HepG2 (cell line): ENCODE measurements around the gene HSPA1L. TPM values are rescaled to one million over a fixed set of nuclear protein-coding genes. Genes with fewer than 3 reads are reported as not detected.

ENCODE experiments used
- ESRRA ChIP-seq: sonication (generic); formaldehyde crosslinking; IDR thresholded peaks from 2 replicates; pipeline ENCODE4 v1.5.1; 2020; ENCODE audit warnings: mild to moderate bottlenecking, low read depth, missing genetic modification reagents
- FOXA3 ChIP-seq: IDR thresholded peaks from 2 replicates; pipeline ENCODE4 v1.6.1; 2016; ENCODE audit warnings: missing genetic modification reagents, missing compliant biosample characterization
- FOXK1 ChIP-seq: sonication (generic); formaldehyde crosslinking; IDR thresholded peaks from 2 replicates; pipeline ENCODE4 v1.4.0; 2020; ENCODE audit warnings: low read depth, missing genetic modification reagents, borderline replicate concordance
- FOXO4 ChIP-seq: sonication (generic); formaldehyde crosslinking; conservative IDR thresholded peaks from 2 replicates; pipeline ENCODE4 v1.8.1; 2023; ENCODE audit warnings: missing genetic modification reagents
- GABPA ChIP-seq, 2 experiments: IDR thresholded peaks; 2 replicates each; pipeline ENCODE4 v1.6.1; 2011 to 2016; ENCODE audit warnings: low read depth in 2 of 2, low read length in 1 of 2, missing biosample characterization in 1 of 2, missing genetic modification characterization in 1 of 2
- HMG20A ChIP-seq: IDR thresholded peaks from 2 replicates; pipeline ENCODE4 v1.6.1; 2016; ENCODE audit warnings: borderline replicate concordance
- NAIF1 ChIP-seq: sonication (generic); formaldehyde crosslinking; IDR thresholded peaks from 2 replicates; pipeline ENCODE4 v1.5.0; 2020; ENCODE audit warnings: mild to moderate bottlenecking, missing genetic modification reagents, borderline replicate concordance
- NCOA2 ChIP-seq: sonication (generic); formaldehyde crosslinking; IDR thresholded peaks from 2 replicates; pipeline ENCODE4 v1.8.0; 2022; ENCODE audit warnings: inconsistent platforms
- SATB2 ChIP-seq: sonication (generic); formaldehyde crosslinking; IDR thresholded peaks from 2 replicates; pipeline ENCODE4 v1.5.0; 2020; ENCODE audit warnings: missing genetic modification reagents
- SOX6 ChIP-seq, 2 experiments: fragments of 450-650 bp in 1 of 2; sonication (generic) in 1 of 2; formaldehyde crosslinking in 1 of 2; IDR thresholded peaks; 2 replicates each; pipeline versions ENCODE4 v1.4.0 to v1.6.1; 2017 to 2020; ENCODE audit warnings: antibody characterized with exemption in 1 of 2, mild to moderate bottlenecking in 1 of 2, missing genetic modification reagents in 1 of 2
- TEAD3 ChIP-seq: optimal IDR thresholded peaks from 2 replicates; pipeline ENCODE3; 2016; ENCODE audit warnings: borderline replicate concordance
- THAP8 ChIP-seq: sonication (generic); formaldehyde crosslinking; IDR thresholded peaks from 2 replicates; pipeline ENCODE4 v1.5.1; 2020; ENCODE audit warnings: missing genetic modification reagents, mild to moderate bottlenecking, borderline replicate concordance
- ZBTB38 ChIP-seq: sonication (generic); formaldehyde crosslinking; IDR thresholded peaks from 2 replicates; pipeline ENCODE4 v1.5.1; 2020; ENCODE audit warnings: mild to moderate bottlenecking, missing genetic modification reagents
- ZFX ChIP-seq: sonication (generic); formaldehyde crosslinking; IDR thresholded peaks from 2 replicates; pipeline ENCODE4 v1.4.0; 2020; ENCODE audit warnings: mild to moderate bottlenecking, low read depth, missing genetic modification reagents, moderate library complexity
- ZNF292 ChIP-seq: sonication (generic); formaldehyde crosslinking; IDR thresholded peaks from 2 replicates; pipeline ENCODE4 v1.8.1; 2022; ENCODE audit warnings: mild to moderate bottlenecking, low read depth, missing genetic modification reagents, borderline replicate concordance
- ZNF572 ChIP-seq: sonication (generic); formaldehyde crosslinking; IDR thresholded peaks from 2 replicates; pipeline ENCODE4 v1.5.1; 2020; ENCODE audit warnings: mild to moderate bottlenecking, missing genetic modification reagents
- ZNF616 ChIP-seq: sonication (generic); formaldehyde crosslinking; IDR thresholded peaks from 2 replicates; pipeline ENCODE4 v1.5.0; 2020; ENCODE audit warnings: low read depth, mild to moderate bottlenecking, missing genetic modification reagents
- polyA plus RNA-seq, 8 experiments: library from polyadenylated mRNA; depleted of rRNA in 3 of 8; stranded (reverse) in 7 of 8; unstranded in 1 of 8; fragments of >200 nt; fragmentation: Illumina TruSeq in 4 of 8; extraction: Trizol in 4 of 8; gene quantifications; 2 replicates each; pipeline versions ENCODE4 v1.2.1 to v1.2.3, GENCODE V29; 2011 to 2016; ENCODE audit warnings: low read depth in 4 of 8, missing spikeins in 1 of 8, mixed read lengths in 1 of 8; ENCODE audit not compliant: insufficient read depth in 1 of 8
- total RNA-seq, 5 experiments: library from RNA; depleted of rRNA; stranded (reverse); fragments of >200 nt; fragmentation: Illumina TruSeq; extraction: Trizol; gene quantifications; 2 replicates each; pipeline ENCODE4 v1.2.3, GENCODE V29; 2016; ENCODE audit warnings: low read depth in 1 of 5
- TF ChIP-seq, protein P1 (sequence below): sonication (generic); formaldehyde crosslinking; IDR thresholded peaks from 2 replicates; pipeline ENCODE4 v1.5.0; 2020; ENCODE audit warnings: mild to moderate bottlenecking, missing genetic modification reagents, borderline replicate concordance

Gene HSPA1L
- total and polyA plus RNA-seq, 2 of the 13 experiments (the other 11 are each of a cell fraction or from before 2014, with no cell fraction given): 0.55 to 1.0 TPM

DNA sequence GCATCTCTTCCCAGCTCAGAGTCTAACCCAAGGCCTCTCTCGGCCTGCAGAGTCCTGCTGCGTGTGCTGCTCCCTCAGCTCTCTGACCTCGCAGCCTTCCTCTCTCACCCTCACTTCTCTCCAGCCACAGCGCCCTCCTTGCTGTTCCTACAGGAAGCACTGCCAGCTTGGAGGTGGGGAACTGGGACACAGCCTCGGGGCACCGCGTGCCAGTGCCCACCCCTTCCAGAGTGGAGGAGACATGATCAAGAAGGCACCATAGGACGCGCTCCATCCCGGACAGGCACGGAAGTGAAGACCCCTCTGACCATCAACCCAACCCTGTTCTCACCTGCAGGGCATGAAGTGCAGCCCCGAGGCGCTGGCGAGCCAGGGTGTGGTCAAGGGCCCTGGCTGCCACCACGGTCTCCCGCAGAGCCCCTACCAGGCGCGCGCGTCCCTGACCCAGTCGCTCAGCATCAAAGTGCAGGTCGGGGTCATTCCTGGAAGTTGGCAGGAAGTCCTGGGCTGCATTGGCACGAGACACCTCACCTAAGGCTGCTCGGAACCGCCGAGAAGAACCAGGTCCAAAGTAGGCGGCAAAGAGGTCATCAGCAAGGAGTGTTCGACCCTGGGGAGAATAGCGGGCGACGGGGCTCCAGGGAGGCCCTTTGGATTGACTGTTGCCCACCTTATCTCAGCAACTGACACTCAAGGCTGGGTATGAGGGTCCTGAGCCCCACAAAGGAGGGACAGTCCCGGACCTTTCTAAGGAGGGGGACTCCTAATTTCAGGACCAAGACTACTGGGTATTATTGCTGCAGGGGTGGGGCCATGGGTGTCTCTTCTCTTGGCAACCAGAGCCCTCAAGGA, 39.2 kb downstream of the HSPA1L start (continued):
- TF ChIP-seq HMG20A (CRISPR knock-in tag) (0 out of 2 replicates have a peak, but pooled peaks have one; percentile 19), FOXK1 (CRISPR knock-in tag) (no peak), FOXA3 (no peak), ZNF572 (peak; percentile 88; the same call in 1 of the 2 replicates), THAP8 (no peak), ZNF292 (peak; percentile 9; the same call in 1 of the 2 replicates), NCOA2 (CRISPR knock-in tag) (0 out of 2 replicates have a peak, but pooled peaks have one; percentile 18), NAIF1 (CRISPR knock-in tag) (no peak), SATB2 (CRISPR knock-in tag) (no peak), FOXO4 (CRISPR knock-in tag) (no peak; the same call in 1 of the 2 replicates), GABPA (IDR thresholded peaks at IDR 0.05; ENCODE audit: low read depth, low read length) (no peak), GABPA (CRISPR knock-in tag; IDR thresholded peaks at IDR 0.05; ENCODE audit: low read depth) (no peak), ZFX (CRISPR knock-in tag) (peak; percentile 26; the same call in 1 of the 2 replicates), ZBTB38 (peak; percentile 61; the same call in 1 of the 2 replicates), TEAD3 (CRISPR knock-in tag) (peak; percentile 5), SOX6 (IDR thresholded peaks at IDR 0.05) (no peak), SOX6 (CRISPR knock-in tag; IDR thresholded peaks at IDR 0.05) (0 out of 2 replicates have a peak, but pooled peaks have one; percentile 9), ESRRA (CRISPR knock-in tag) (no peak), ZNF616 (CRISPR knock-in tag) (no peak)
- TF ChIP-seq, protein P1, sequence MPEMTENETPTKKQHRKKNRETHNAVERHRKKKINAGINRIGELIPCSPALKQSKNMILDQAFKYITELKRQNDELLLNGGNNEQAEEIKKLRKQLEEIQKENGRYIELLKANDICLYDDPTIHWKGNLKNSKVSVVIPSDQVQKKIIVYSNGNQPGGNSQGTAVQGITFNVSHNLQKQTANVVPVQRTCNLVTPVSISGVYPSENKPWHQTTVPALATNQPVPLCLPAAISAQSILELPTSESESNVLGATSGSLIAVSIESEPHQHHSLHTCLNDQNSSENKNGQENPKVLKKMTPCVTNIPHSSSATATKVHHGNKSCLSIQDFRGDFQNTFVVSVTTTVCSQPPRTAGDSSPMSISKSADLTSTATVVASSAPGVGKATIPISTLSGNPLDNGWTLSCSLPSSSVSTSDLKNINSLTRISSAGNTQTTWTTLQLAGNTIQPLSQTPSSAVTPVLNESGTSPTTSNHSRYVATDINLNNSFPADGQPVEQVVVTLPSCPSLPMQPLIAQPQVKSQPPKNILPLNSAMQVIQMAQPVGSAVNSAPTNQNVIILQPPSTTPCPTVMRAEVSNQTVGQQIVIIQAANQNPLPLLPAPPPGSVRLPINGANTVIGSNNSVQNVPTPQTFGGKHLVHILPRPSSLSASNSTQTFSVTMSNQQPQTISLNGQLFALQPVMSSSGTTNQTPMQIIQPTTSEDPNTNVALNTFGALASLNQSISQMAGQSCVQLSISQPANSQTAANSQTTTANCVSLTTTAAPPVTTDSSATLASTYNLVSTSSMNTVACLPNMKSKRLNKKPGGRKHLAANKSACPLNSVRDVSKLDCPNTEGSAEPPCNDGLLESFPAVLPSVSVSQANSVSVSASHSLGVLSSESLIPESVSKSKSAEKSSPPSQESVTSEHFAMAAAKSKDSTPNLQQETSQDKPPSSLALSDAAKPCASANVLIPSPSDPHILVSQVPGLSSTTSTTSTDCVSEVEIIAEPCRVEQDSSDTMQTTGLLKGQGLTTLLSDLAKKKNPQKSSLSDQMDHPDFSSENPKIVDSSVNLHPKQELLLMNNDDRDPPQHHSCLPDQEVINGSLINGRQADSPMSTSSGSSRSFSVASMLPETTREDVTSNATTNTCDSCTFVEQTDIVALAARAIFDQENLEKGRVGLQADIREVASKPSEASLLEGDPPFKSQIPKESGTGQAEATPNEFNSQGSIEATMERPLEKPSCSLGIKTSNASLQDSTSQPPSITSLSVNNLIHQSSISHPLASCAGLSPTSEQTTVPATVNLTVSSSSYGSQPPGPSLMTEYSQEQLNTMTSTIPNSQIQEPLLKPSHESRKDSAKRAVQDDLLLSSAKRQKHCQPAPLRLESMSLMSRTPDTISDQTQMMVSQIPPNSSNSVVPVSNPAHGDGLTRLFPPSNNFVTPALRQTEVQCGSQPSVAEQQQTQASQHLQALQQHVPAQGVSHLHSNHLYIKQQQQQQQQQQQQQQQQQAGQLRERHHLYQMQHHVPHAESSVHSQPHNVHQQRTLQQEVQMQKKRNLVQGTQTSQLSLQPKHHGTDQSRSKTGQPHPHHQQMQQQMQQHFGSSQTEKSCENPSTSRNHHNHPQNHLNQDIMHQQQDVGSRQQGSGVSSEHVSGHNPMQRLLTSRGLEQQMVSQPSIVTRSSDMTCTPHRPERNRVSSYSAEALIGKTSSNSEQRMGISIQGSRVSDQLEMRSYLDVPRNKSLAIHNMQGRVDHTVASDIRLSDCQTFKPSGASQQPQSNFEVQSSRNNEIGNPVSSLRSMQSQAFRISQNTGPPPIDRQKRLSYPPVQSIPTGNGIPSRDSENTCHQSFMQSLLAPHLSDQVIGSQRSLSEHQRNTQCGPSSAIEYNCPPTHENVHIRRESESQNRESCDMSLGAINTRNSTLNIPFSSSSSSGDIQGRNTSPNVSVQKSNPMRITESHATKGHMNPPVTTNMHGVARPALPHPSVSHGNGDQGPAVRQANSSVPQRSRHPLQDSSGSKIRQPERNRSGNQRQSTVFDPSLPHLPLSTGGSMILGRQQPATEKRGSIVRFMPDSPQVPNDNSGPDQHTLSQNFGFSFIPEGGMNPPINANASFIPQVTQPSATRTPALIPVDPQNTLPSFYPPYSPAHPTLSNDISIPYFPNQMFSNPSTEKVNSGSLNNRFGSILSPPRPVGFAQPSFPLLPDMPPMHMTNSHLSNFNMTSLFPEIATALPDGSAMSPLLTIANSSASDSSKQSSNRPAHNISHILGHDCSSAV (CRISPR knock-in tag): no peak
